ENCODE measurements around the gene MCUB.
"Not testable (repeated sequence)": the region's sequence is repeated elsewhere in the genome, so short reads cannot be mapped to it uniquely, and the experiment has no call there.

DNA sequence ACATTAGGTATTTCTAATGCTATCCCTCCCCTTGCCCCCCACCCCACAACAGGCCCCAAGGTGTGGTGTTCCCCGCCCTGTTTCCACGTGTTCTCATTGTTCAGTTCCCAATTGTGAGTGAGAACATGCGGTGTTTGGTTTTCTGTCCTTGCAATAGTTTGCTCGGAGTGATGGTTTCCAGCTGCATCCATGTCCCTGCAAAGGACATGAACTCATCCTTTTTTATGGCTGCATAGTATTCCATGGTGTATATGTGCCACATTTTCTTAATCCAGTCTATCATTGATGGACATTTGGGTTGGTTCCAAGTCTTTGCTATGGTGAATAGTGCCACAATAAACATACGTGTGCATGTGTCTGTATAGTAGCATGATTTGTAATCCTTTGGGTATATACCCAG lies 20.0 kb downstream of the MCUB start:
- TF ChIP-seq, protein P1, sequence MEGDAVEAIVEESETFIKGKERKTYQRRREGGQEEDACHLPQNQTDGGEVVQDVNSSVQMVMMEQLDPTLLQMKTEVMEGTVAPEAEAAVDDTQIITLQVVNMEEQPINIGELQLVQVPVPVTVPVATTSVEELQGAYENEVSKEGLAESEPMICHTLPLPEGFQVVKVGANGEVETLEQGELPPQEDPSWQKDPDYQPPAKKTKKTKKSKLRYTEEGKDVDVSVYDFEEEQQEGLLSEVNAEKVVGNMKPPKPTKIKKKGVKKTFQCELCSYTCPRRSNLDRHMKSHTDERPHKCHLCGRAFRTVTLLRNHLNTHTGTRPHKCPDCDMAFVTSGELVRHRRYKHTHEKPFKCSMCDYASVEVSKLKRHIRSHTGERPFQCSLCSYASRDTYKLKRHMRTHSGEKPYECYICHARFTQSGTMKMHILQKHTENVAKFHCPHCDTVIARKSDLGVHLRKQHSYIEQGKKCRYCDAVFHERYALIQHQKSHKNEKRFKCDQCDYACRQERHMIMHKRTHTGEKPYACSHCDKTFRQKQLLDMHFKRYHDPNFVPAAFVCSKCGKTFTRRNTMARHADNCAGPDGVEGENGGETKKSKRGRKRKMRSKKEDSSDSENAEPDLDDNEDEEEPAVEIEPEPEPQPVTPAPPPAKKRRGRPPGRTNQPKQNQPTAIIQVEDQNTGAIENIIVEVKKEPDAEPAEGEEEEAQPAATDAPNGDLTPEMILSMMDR (IDR thresholded peaks at IDR 0.05): not testable (repeated sequence)
- TF ChIP-seq POLR2A (IDR thresholded peaks at IDR 0.05): not testable (repeated sequence)

Measured in prostate gland (tissue), 2 donors.